ENCODE measurements around the gene KNSTRN.
A peak's percentile ranks its signal among the peaks of the same experiment; 100 is the strongest.

Gene KNSTRN

GRCh38 chr15:40397688-40398412 lies 15.3 kb downstream of the KNSTRN start:
- no peak for TF ChIP-seq CTCF (IDR thresholded peaks at IDR 0.05; ENCODE audit: extremely low read depth, insufficient read depth, missing control alignments)
- in situ Hi-C loops (cut with MboI; ENCODE audit: low pct_unique_long_range_greater_than_20kb, low sequenced_read_pairs, unreplicated experiment) = no loop called here
- no peak for DNase-seq (ENCODE audit: low spot score)

- TF ChIP-seq CTCF (IDR thresholded peaks at IDR 0.05; ENCODE audit: extremely low read depth, insufficient read depth, missing control alignments) = no peak
- in situ Hi-C loops (cut with MboI; ENCODE audit: low pct_unique_long_range_greater_than_20kb, low sequenced_read_pairs, unreplicated experiment) = no loop called here
- peak; percentile 47 for DNase-seq (ENCODE audit: low spot score)
Observed at GRCh38 chr15:40398413-40398873, 15.9 kb downstream of the KNSTRN start.

- no peak for TF ChIP-seq CTCF (IDR thresholded peaks at IDR 0.05; ENCODE audit: extremely low read depth, insufficient read depth, missing control alignments)
- in situ Hi-C loops (cut with MboI; ENCODE audit: low pct_unique_long_range_greater_than_20kb, low sequenced_read_pairs, unreplicated experiment) = no loop called here
- DNase-seq (ENCODE audit: low spot score) = no peak
Observed at GRCh38 chr15:40399370-40399769, 16.8 kb downstream of the KNSTRN start.

- DNase-seq (ENCODE audit: low spot score) = peak; percentile 98
- in situ Hi-C loops (cut with MboI; ENCODE audit: low pct_unique_long_range_greater_than_20kb, low sequenced_read_pairs, unreplicated experiment) = loop anchor here (25.0 kb wide), 1 partner anchor 368 kb away; the partner anchor contains the start of gene SRP14
- no peak for TF ChIP-seq CTCF (IDR thresholded peaks at IDR 0.05; ENCODE audit: extremely low read depth, insufficient read depth, missing control alignments)
Observed at GRCh38 chr15:40405501-40406381, 23.2 kb downstream of the KNSTRN start, which contains the start of gene IVD. IVD (plus strand) TSS chr15:40405795; CDS start chr15:40405828, 33 bp downstream.

GRCh38 chr15:40407330-40407990 lies 24.9 kb downstream of the KNSTRN start:
- in situ Hi-C loops (cut with MboI; ENCODE audit: low pct_unique_long_range_greater_than_20kb, low sequenced_read_pairs, unreplicated experiment) = loop anchor here (25.0 kb wide), 1 partner anchor 370 kb away; the partner anchor contains the start of gene SRP14
- no peak for TF ChIP-seq CTCF (IDR thresholded peaks at IDR 0.05; ENCODE audit: extremely low read depth, insufficient read depth, missing control alignments)
- DNase-seq (ENCODE audit: low spot score) = peak; percentile 88

GRCh38 chr15:40409366-40409765 lies 26.8 kb downstream of the KNSTRN start:
- DNase-seq (ENCODE audit: low spot score) = peak; percentile 86
- TF ChIP-seq CTCF (IDR thresholded peaks at IDR 0.05; ENCODE audit: extremely low read depth, insufficient read depth, missing control alignments) = no peak

More at GRCh38 chr15:40409366-40409765, 26.8 kb downstream of the KNSTRN start:
- in situ Hi-C loops (cut with MboI; ENCODE audit: low pct_unique_long_range_greater_than_20kb, low sequenced_read_pairs, unreplicated experiment) = loop anchor here (25.0 kb wide), 1 partner anchor 372 kb away; the partner anchor contains the start of gene SRP14
